OCI-LY3 (cell line): ENCODE results near the gene SCAMP1.

Experiments
- CTCF ChIP-seq: fragments of 200-600, 300-600 bp; sonication (generic); IDR thresholded peaks from 2 replicates; pipeline ENCODE4 v1.5.1; 2014; ENCODE audit warnings: antibody characterized with exemption, low read length, low read depth
- EZH2phosphoT487 ChIP-seq: fragments of 200-600 bp; shearing (Covaris generic); IDR thresholded peaks from 2 replicates; pipeline ENCODE4 v1.6.1; 2018; ENCODE audit warnings: antibody characterized with exemption, mixed run types, low read depth

- TF ChIP-seq CTCF (no peak), EZH2phosphoT487 (no peak)
Measured at GRCh38 chr5:78483809-78484521, 123.5 kb downstream of the SCAMP1 start.
